Heart left ventricle (tissue), 13 donors: Measurements from ENCODE around the gene STARD9.

Experiments used
- POLR2A ChIP-seq, 2 donors: fragments of 450-650 bp; IDR thresholded peaks; one replicate each; pipeline ENCODE4 v1.6.1; 2017; ENCODE audit warnings: antibody characterized with exemption in 2 of 2, mild to moderate bottlenecking in 2 of 2, moderate library complexity in 2 of 2
- TF ChIP-seq, protein P1 (sequence below), 12 donors: fragments of 200-600 bp; sonication (generic) in 4 of 12; IDR thresholded peaks; one replicate each; pipeline versions ENCODE4 v1.5.0 to v1.8.0; 2018 to 2022; ENCODE audit warnings: antibody characterized with exemption in 12 of 12, mild to moderate bottlenecking in 5 of 12
- donor health status: ischemic (EF 13 %, LVEDD 7.1; RV severe dilation, severe dysfunction).
- donor health status: DM: no; HTN: yes; CAD: no.
- donor health status: DM: no; HTN: no; CAD: no.
- donor health status: ischemic (EF 25% LVEDD 6.9; RV normal size, moderate dysfunction).
- donor health status: ischemic (EF 25% LVEDD 5.7; RV mildly dilated, moderate dysfunction).
- donor health status: ischemic (EF 35%, LVEDD 5.7; RV mildly dilated, moderate dysfunction).
- donor health status: nonischemic (EF 11% LVEDD 7.7; RV severe dilation, severe dysfunction).
- donor health status: DM: yes; HTN: yes; CAD: no.
- donor health status: PGD.
- donor health status: ischemic (EF 29% LVEDD 5.4; RV normal size, mild dysfunction).
- donor health status: nonischemic (EF 23%, LVEDD 6.1; RV moderate dilation, normal function).

DNA sequence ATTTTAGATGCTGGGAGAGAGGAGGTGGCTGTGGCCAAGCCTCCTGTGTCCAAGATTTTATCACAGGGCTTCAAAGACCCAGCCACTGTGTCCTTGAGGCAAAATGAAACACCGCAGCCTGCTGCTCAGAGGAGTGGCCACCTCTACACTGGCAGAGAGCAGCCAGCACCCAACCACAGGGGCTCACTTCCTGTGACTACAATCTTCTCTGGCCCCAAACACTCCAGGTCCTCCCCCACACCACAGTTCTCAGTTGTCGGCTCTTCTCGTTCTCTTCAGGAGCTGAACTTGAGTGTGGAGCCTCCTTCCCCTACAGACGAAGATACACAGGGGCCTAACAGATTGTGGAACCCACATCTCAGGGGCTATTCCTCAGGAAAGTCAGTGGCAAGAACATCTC is 115.9 kb downstream of the STARD9 start:
- TF ChIP-seq POLR2A (IDR thresholded peaks at IDR 0.05): no peak
- TF ChIP-seq, protein P1, sequence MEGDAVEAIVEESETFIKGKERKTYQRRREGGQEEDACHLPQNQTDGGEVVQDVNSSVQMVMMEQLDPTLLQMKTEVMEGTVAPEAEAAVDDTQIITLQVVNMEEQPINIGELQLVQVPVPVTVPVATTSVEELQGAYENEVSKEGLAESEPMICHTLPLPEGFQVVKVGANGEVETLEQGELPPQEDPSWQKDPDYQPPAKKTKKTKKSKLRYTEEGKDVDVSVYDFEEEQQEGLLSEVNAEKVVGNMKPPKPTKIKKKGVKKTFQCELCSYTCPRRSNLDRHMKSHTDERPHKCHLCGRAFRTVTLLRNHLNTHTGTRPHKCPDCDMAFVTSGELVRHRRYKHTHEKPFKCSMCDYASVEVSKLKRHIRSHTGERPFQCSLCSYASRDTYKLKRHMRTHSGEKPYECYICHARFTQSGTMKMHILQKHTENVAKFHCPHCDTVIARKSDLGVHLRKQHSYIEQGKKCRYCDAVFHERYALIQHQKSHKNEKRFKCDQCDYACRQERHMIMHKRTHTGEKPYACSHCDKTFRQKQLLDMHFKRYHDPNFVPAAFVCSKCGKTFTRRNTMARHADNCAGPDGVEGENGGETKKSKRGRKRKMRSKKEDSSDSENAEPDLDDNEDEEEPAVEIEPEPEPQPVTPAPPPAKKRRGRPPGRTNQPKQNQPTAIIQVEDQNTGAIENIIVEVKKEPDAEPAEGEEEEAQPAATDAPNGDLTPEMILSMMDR (IDR thresholded peaks at IDR 0.05): no peak
